Mucosa of descending colon (tissue), 3 donors: Measurements from ENCODE around the gene NAA80. TPM values are rescaled to one million over a fixed set of nuclear protein-coding genes. Genes with fewer than 3 reads are reported as not detected.

Source experiments
- ATAC-seq: fragments of 200-7000 bp; cut with Tn5 transposase; one replicate; pipeline ENCODE4 v1.9.1; 2020; ENCODE audit warnings: mild to moderate bottlenecking, moderate library complexity
- DNase-seq, 3 donors: peaks; one replicate each; pipeline ENCODE4 v3.0.0-alpha.2; 2020
- H3K36me3 ChIP-seq: fragments of 200-600 bp; one replicate; pipeline ENCODE4 v1.8.0; 2021; ENCODE audit warnings: low read depth, mild to moderate bottlenecking
- H3K4me1 ChIP-seq: fragments of 200-600 bp; one replicate; pipeline ENCODE4 v1.8.0; 2021; ENCODE audit warnings: low read depth, mild to moderate bottlenecking
- H3K4me3 ChIP-seq: fragments of 200-600 bp; one replicate; pipeline ENCODE4 v1.8.0; 2021; ENCODE audit warnings: mild to moderate bottlenecking
- H3K9me3 ChIP-seq: fragments of 200-600 bp; one replicate; pipeline ENCODE4 v1.8.0; 2021; ENCODE audit warnings: mild to moderate bottlenecking
- intact Hi-C, 2 donors: fragments of 100-400 bp; cut with DNase I in 1 of 2; cut with micrococcal nuclease in 1 of 2; formaldehyde crosslinking; loops; one replicate each; pipeline versions ENCODE4 v1.11.0 to v1.11.1; 2022; cut with DNase I, micrococcal nuclease
- total RNA-seq, 3 donors: library from RNA; stranded (reverse); fragmentation: NEBNext Ultra II Directional in 2 of 3; extraction: Animal tissue kit (Norgen Biotek cat#: 25700) in 2 of 3; gene quantifications; one replicate each; pipeline versions ENCODE4 v1.2.1 to v1.2.4, GENCODE V29; 2021 to 2023
- TF ChIP-seq, protein P1 (sequence below): fragments of 200-600 bp; IDR thresholded peaks from one replicate; pipeline ENCODE4 v1.8.0; 2022; ENCODE audit warnings: antibody characterized with exemption, mild to moderate bottlenecking
- donor health status: DM: no; HTN: no; CAD: no; lungs with moderate emphysema.
- donor health status: DM: no; HTN: no; CAD: no.
- donor health status: DM: no; HTN: yes; CAD: no.

The NAA80 gene
- total RNA-seq, 3 donors from 2014 or later = 7.0 to 10.1 (median 8.4) TPM

- H3K36me3 ChIP-seq = peaks cover 8% of the 10 kb centered on the region
- no peaks in the 10 kb centered on the region for H3K9me3 ChIP-seq
- no peak overlapping the region for H3K4me3 ChIP-seq
- peaks cover 41% of the 10 kb centered on the region for H3K4me1 ChIP-seq
- no peak for ATAC-seq
- TF ChIP-seq, protein P1, sequence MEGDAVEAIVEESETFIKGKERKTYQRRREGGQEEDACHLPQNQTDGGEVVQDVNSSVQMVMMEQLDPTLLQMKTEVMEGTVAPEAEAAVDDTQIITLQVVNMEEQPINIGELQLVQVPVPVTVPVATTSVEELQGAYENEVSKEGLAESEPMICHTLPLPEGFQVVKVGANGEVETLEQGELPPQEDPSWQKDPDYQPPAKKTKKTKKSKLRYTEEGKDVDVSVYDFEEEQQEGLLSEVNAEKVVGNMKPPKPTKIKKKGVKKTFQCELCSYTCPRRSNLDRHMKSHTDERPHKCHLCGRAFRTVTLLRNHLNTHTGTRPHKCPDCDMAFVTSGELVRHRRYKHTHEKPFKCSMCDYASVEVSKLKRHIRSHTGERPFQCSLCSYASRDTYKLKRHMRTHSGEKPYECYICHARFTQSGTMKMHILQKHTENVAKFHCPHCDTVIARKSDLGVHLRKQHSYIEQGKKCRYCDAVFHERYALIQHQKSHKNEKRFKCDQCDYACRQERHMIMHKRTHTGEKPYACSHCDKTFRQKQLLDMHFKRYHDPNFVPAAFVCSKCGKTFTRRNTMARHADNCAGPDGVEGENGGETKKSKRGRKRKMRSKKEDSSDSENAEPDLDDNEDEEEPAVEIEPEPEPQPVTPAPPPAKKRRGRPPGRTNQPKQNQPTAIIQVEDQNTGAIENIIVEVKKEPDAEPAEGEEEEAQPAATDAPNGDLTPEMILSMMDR = no peak
- intact Hi-C loops = no loop called here
- no peak for DNase-seq
Observed at GRCh38 chr3:50333744-50334328, 34.6 kb upstream of the NAA80 start.

- peaks cover 8% of the 10 kb centered on the region for H3K36me3 ChIP-seq
- peaks cover 42% of the 10 kb centered on the region for H3K4me1 ChIP-seq
- no peak overlapping the region for H3K4me3 ChIP-seq
- H3K9me3 ChIP-seq = no peaks in the 10 kb centered on the region
- no peak for DNase-seq
- TF ChIP-seq, protein P1 = no peak
- intact Hi-C loops = no loop called here
- ATAC-seq = no peak
Observed at GRCh38 chr3:50331364-50331907, 32.2 kb upstream of the NAA80 start.

DNA sequence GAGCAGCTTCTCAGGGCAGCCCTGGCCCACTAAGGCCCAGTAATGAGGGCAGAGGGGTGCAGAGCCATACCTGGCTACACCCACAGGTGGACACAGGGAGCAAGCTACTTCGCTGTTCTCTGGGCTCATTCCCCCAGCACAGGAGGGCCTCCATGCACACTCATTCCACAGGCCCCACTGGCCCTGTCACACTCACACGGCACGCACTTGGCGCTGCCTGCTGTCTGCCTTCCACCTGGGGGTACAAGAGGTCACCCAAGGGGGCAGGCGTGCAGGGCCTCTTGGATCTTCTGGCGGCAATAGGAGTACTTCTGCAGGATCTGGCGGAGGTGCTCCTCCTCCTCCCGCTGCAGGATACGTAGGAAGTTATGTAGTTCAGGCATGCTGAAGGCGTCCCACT lies 31.1 kb upstream of the NAA80 start:
- ATAC-seq = no peak
- intact Hi-C loops = no loop called here
- no peak overlapping the region for H3K4me3 ChIP-seq
- DNase-seq = no peak
- no peaks in the 10 kb centered on the region for H3K9me3 ChIP-seq
- H3K36me3 ChIP-seq = peaks cover 8% of the 10 kb centered on the region
- H3K4me1 ChIP-seq = peaks cover 32% of the 10 kb centered on the region
- TF ChIP-seq, protein P1 = no peak

DNA sequence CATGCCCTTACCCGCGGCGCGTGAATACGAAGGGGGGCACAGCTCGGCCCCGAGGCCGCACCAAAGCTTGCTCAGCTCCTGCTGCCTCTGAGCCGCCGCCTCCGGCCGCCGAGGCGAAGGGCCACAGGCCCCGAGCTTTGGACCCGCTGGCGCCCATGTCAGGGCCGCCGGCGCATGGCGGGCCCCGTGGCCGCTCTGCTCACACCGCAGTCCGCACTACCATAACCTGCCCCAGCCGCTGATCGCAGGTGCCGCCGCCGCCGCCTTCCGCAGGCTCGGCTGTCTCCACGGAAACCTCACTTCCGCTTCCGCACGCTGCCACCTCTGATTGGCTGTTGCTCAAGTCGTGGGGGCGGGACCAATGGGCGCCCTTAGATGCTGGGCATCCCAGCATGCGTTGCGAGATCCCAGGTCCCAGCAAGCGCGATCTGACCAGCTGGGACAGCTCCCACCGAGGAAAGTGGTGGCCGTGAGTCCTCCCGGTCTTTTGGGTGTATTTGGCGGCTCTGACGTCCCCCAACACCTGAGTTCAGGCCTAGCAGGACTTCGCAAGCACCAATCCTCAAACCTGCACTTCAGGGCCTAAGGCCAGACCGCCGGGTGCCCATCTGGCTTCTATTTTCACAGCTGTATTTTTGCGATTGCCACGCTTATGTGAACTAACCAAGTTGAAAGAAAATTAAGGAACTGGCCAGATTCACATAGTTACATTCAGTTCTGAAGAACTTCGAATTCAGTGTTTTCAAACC lies 28.9 kb upstream of the NAA80 start, which contains the start of gene TUSC2:
Gene TUSC2 (minus strand): TSS at position 281 of the 749 bp plus-strand sequence. CDS start 124 bp downstream, at position 157.
- ATAC-seq (peak; percentile 97), DNase-seq (peak; percentile 97 to 100 (median 98))
- Histone ChIP-seq H3K4me1 (peaks cover 18% of the 10 kb centered on the region), H3K9me3 (no peaks in the 10 kb centered on the region), H3K36me3 (peaks cover 8% of the 10 kb centered on the region), H3K4me3 (peak within 1 kb of the TSS; percentile 60)
- TF ChIP-seq, protein P1 = no peak
- intact Hi-C loops = no loop called here

DNA sequence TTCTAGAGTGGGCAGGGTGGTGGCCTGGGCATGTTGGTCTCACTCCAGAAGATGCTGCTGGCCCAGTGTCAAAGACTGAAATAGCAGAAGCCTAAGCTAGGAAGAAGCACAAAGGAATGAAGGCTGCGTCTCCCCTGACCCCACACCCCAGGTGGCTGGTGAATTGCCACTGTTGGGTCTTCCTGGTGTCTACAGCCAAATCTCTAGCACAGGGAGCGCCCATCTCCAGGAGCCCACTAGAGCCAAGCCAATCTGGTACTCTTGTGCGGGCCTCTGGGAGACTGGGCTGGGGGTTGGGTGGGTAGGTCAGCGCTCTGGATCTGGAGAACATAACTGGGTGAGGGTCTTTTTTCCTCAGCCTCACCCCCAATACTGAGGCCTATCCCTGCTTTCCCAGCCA lies 27.9 kb upstream of the NAA80 start:
- H3K4me1 ChIP-seq = peaks cover 18% of the 10 kb centered on the region
- peaks cover 8% of the 10 kb centered on the region for H3K36me3 ChIP-seq
- DNase-seq (no peak), ATAC-seq (no peak)
- no peak overlapping the region for H3K4me3 ChIP-seq
- TF ChIP-seq, protein P1 = no peak
- no peaks in the 10 kb centered on the region for H3K9me3 ChIP-seq
- intact Hi-C loops = no loop called here
